Measurements from ENCODE around the gene TBC1D14. TPM values are rescaled to one million over a fixed set of nuclear protein-coding genes. Genes with fewer than 3 reads are reported as not detected.

Gene TBC1D14
- total and polyA plus RNA-seq, 9 of the 15 experiments (the other 6 are each of a cell fraction or from before 2014, with no cell fraction given), result 2.1 to 59.6 (median 44.8) TPM

DNA sequence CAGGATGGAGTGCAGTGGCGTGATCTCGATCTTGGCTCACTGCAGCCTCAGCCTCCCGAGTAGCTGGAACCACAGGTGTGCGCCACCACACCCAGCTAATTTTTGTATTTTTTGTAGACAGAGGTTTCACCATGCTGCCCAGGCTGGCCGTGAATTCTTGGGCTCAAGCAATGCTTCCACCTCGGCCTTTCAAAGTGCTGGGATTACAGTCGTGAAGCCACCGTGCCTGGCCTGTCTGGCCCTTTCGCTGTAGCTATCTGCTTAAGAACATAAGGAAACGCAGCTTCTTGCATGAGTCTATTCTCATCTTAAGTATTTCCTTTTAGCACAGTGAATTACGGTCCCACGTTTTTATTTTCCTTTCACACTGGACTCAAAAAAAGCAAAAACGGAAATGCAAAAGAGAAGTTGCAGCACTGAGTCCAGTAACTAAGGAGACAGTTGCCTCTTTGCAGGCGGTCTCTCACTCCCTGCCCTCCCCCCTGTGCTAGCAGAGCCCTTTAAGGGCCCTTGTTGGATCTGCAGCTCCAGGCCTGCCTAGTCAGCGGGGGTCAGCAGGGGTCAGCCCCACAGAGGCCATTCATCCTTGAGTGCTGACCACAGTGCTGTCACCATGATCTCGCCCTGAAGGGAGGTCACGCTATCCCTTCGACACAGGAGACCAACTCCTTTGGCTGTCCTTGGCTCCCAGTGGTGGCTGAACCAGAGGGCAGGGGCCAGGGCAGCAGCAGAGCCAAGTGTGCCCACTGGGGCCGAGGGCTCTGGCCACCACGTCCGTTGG, 21.8 kb upstream of the TBC1D14 start:
- H3K4me3 ChIP-seq, result no peak overlapping the region
- peak overlapping the region in 1 of 2 experiments; percentile 36; a peak in 1 of 4 replicates for H3K9ac ChIP-seq (ENCODE audit: insufficient read depth in 1 of 2, low read depth in 2 of 2, low read length in 2 of 2)
- no peaks in the 10 kb centered on the region for H3K9me1 ChIP-seq (ENCODE audit: control insufficient read depth, insufficient read depth, low read length)
- DNase-seq (ENCODE audit: extremely low read depth in 1 of 4, low spot score in 3 of 4) (peak; percentile 53 to 86 (median 62)), ATAC-seq (peak; percentile 63), FAIRE-seq (peak; percentile 92)
- H4K20me1 ChIP-seq (replicated peaks; ENCODE audit: control insufficient read depth, insufficient read depth, low read length), result no peaks in the 10 kb centered on the region
- H3K9me3 ChIP-seq (replicated peaks; ENCODE audit: control insufficient read depth, insufficient read depth, low read depth, low read length), result peaks cover 8% of the 10 kb centered on the region
- intact Hi-C loops (cut with micrococcal nuclease) (no loop called here), in situ Hi-C loops (cut with MboI) (no loop called here)
- no peaks in the 10 kb centered on the region for H3K27me3 ChIP-seq (ENCODE audit: control insufficient read depth in 2 of 2, insufficient read depth in 2 of 2, low read length in 2 of 2)
- peaks cover 19 to 43% of the 10 kb centered on the region in 2 experiments for H3K4me1 ChIP-seq (replicated peaks in 1 of 2; ENCODE audit: control insufficient read depth in 2 of 2, insufficient read depth in 2 of 2, low read length in 2 of 2)
- peaks cover 7% of the 10 kb centered on the region; the same call in 2 of the 3 replicates for H3K36me3 ChIP-seq (ENCODE audit: control insufficient read depth, insufficient read depth, low read length)
- no TSS peak for BruUV-seq (replicated peaks)
- H2AFZ ChIP-seq (ENCODE audit: low read depth, low read length), result peak overlapping the region; percentile 23; the same call in 1 of the 2 replicates
- H3K79me2 ChIP-seq (ENCODE audit: control insufficient read depth, insufficient read depth, low read length), result no peaks in the 10 kb centered on the region
- POLR2A ChIA-PET, result interaction anchor here (0.6 to 1.6 kb wide), 3 partner anchors 8 to 189 kb away, joined by 3 to 6 read pairs (median 3); no protein-coding TSS in a partner anchor
- CTCF ChIA-PET (ENCODE audit: low intra/inter-chr PET ratio), result no interaction called here
- WGBS (ENCODE audit: insufficient coverage, low coverage, missing lambda C conversion rate), result 63% methylated on average over 20 of the region's 21 CpGs
- peak overlapping the region; percentile 34; the same call in 2 of the 3 replicates for H3K27ac ChIP-seq (ENCODE audit: extremely low read depth, low read depth, low read length)
- no peak overlapping the region for H3K4me2 ChIP-seq (ENCODE audit: insufficient read depth, low read length)
- TF ChIP-seq, protein P1, sequence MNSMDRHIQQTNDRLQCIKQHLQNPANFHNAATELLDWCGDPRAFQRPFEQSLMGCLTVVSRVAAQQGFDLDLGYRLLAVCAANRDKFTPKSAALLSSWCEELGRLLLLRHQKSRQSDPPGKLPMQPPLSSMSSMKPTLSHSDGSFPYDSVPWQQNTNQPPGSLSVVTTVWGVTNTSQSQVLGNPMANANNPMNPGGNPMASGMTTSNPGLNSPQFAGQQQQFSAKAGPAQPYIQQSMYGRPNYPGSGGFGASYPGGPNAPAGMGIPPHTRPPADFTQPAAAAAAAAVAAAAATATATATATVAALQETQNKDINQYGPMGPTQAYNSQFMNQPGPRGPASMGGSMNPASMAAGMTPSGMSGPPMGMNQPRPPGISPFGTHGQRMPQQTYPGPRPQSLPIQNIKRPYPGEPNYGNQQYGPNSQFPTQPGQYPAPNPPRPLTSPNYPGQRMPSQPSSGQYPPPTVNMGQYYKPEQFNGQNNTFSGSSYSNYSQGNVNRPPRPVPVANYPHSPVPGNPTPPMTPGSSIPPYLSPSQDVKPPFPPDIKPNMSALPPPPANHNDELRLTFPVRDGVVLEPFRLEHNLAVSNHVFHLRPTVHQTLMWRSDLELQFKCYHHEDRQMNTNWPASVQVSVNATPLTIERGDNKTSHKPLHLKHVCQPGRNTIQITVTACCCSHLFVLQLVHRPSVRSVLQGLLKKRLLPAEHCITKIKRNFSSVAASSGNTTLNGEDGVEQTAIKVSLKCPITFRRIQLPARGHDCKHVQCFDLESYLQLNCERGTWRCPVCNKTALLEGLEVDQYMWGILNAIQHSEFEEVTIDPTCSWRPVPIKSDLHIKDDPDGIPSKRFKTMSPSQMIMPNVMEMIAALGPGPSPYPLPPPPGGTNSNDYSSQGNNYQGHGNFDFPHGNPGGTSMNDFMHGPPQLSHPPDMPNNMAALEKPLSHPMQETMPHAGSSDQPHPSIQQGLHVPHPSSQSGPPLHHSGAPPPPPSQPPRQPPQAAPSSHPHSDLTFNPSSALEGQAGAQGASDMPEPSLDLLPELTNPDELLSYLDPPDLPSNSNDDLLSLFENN (IDR thresholded peaks at IDR 0.05; ENCODE audit: low read depth in 2 of 2, low read length in 2 of 2), result no peak
- TF ChIP-seq ZZZ3 (IDR thresholded peaks at IDR 0.05) (no peak), DMBX1 (CRISPR knock-in tag; IDR thresholded peaks at IDR 0.05; ENCODE audit: borderline replicate concordance) (0 out of 2 replicates have a peak, but pooled peaks have one; percentile 48), ZNF408 (CRISPR knock-in tag; IDR thresholded peaks at IDR 0.05; ENCODE audit: low read depth) (no peak), CBFA2T2 (conservative IDR thresholded peaks at IDR 0.05) (peak; percentile 62), NR1H2 (CRISPR knock-in tag; IDR thresholded peaks at IDR 0.05) (no peak), ZBTB7A (IDR thresholded peaks at IDR 0.05; ENCODE audit: borderline replicate concordance, control insufficient read depth, low read depth, low read length) (peak; percentile 84), ZNF121 (CRISPR knock-in tag; conservative IDR thresholded peaks at IDR 0.05) (peak; percentile 25; the same call in 1 of the 2 replicates), CREM (IDR thresholded peaks at IDR 0.05; ENCODE audit: low read depth) (0 out of 2 replicates have a peak, but pooled peaks have one; percentile 5), PHB (CRISPR knock-in tag; IDR thresholded peaks at IDR 0.05) (no peak), CBFA2T3 (IDR thresholded peaks at IDR 0.05) (peak; percentile 82)
- TF ChIP-seq, protein P2, sequence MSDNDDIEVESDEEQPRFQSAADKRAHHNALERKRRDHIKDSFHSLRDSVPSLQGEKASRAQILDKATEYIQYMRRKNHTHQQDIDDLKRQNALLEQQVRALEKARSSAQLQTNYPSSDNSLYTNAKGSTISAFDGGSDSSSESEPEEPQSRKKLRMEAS (CRISPR knock-in tag; IDR thresholded peaks at IDR 0.05), result peak; percentile 60; the same call in 1 of the 2 replicates
- TF ChIP-seq, protein P3, sequence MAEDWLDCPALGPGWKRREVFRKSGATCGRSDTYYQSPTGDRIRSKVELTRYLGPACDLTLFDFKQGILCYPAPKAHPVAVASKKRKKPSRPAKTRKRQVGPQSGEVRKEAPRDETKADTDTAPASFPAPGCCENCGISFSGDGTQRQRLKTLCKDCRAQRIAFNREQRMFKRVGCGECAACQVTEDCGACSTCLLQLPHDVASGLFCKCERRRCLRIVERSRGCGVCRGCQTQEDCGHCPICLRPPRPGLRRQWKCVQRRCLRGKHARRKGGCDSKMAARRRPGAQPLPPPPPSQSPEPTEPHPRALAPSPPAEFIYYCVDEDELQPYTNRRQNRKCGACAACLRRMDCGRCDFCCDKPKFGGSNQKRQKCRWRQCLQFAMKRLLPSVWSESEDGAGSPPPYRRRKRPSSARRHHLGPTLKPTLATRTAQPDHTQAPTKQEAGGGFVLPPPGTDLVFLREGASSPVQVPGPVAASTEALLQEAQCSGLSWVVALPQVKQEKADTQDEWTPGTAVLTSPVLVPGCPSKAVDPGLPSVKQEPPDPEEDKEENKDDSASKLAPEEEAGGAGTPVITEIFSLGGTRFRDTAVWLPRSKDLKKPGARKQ (CRISPR knock-in tag; IDR thresholded peaks at IDR 0.05), result no peak

Data from K562 (cell line).